Karpas-422 (cell line): ENCODE data around the gene ERCC8. TPM values are rescaled to one million over a fixed set of nuclear protein-coding genes. Genes with fewer than 3 reads are reported as not detected.

Experiments used
- DNase-seq: peaks from one replicate; pipeline ENCODE4 v3.0.0-alpha.2; 2015
- H2AFZ ChIP-seq: fragments of 200-600 bp; sonication (generic); 2 replicates; pipeline ENCODE4 v1.6.1; 2014; ENCODE audit warnings: antibody characterized with exemption, low read length, mixed read lengths
- H3K27ac ChIP-seq: fragments of 200-600 bp; sonication (generic); 2 replicates; pipeline ENCODE4 v1.5.1; 2014; ENCODE audit warnings: mild to moderate bottlenecking, low read length, moderate library complexity
- H3K27me3 ChIP-seq: fragments of 200-600 bp; sonication (generic); 2 replicates; pipeline ENCODE4 v1.6.1; 2014; ENCODE audit warnings: low read length, mixed read lengths
- H3K36me3 ChIP-seq: fragments of 200-600 bp; sonication (generic); 2 replicates; pipeline ENCODE4 v1.6.1; 2014; ENCODE audit warnings: low read length, mixed read lengths; ENCODE audit not compliant: insufficient read depth
- H3K4me1 ChIP-seq: fragments of 200-600 bp; sonication (generic); 2 replicates; pipeline ENCODE4 v1.6.1; 2014; ENCODE audit warnings: mild to moderate bottlenecking, low read length, mixed read lengths
- H3K4me2 ChIP-seq: fragments of 200-600 bp; sonication (generic); 2 replicates; pipeline ENCODE4 v1.6.1; 2014; ENCODE audit warnings: low read length, low read depth, mild to moderate bottlenecking; ENCODE audit not compliant: poor library complexity, severe bottlenecking
- H3K4me3 ChIP-seq: fragments of 200-600 bp; sonication (generic); 2 replicates; pipeline ENCODE4 v1.5.1; 2014; ENCODE audit warnings: mild to moderate bottlenecking, antibody characterized with exemption, low read length, mixed read lengths
- H3K79me2 ChIP-seq: fragments of 200-600 bp; sonication (generic); 2 replicates; pipeline ENCODE4 v1.6.1; 2014; ENCODE audit warnings: mild to moderate bottlenecking, low read length, mixed read lengths
- H3K9ac ChIP-seq: fragments of 200-600 bp; sonication (generic); 2 replicates; pipeline ENCODE4 v1.6.0; 2014; ENCODE audit warnings: low read length
- H3K9me2 ChIP-seq: fragments of 200-600 bp; sonication (generic), shearing (Covaris generic); replicated peaks from 2 replicates; pipeline ENCODE4 v1.6.0; 2014; ENCODE audit warnings: mild to moderate bottlenecking, low read length, moderate library complexity; ENCODE audit not compliant: insufficient read depth
- H3K9me3 ChIP-seq: fragments of 300-700, 200-600 bp; sonication (generic); 2 replicates; pipeline ENCODE4 v1.6.1; 2014; ENCODE audit warnings: low read length, mixed read lengths
- H4K20me1 ChIP-seq: fragments of 200-600 bp; sonication (generic); 2 replicates; pipeline ENCODE4 v1.6.1; 2014; ENCODE audit warnings: mild to moderate bottlenecking, antibody characterized with exemption, low read length, low read depth; ENCODE audit not compliant: insufficient read depth
- total RNA-seq: library from RNA; depleted of rRNA; stranded (reverse); fragments of >200 nt; shearing (Covaris generic); gene quantifications from 2 replicates; pipeline ENCODE4 v1.2.3, GENCODE V29; 2014; ENCODE audit warnings: low replicate concordance

Gene ERCC8
- total RNA-seq, 1 experiment from 2014 or later: 23.0 TPM

DNA sequence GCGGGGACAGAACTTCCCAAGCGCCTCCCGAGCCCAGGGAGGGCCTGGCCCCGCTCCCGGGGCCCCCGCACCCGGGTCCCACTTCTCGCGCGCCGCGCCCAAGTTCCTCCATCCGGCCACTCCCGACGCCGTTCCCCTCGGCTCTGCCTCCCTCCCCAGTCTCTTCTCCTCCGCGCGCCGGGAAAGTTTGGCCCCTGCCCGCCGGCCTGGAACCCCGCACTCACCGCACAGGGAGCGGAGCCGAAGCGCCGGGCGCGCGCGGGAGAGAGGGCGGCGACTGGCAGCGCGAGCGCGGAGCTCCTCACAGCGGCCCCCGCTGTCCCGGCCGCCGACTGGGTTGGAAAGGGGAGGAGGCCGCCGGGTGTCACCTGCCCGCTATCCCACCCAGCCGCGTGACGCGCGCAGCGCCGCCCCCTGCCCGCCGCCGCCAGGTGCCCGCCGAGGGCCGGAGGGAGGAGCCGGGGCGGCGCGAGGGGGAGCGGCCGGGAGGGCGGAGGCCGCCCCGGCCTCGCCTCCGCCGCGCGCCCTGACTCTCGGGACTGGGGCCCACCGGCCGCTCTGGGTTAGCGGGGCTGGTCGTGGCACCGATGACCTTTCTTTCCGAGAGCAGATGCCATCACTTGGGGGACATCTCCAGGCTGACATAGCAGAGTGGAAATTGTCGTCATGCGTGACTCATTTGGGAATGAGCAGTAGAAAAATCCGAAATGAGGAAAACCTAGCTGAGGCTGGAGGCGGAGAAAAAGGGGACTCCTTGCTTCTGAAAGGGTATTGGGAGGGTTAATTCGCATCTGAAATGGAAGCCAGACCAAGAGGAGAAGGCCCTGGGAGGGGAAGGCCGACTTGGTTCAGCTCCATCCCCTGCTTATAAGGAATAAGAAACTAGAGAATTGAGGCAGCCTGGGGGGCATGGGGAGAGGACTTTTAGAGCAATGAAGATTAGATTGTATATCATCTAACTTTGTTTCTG is 100.6 kb downstream of the ERCC8 start, which contains the start of gene ELOVL7:
TSS of gene ELOVL7 (minus strand) at position 334 of the 970 bp plus-strand sequence. CDS start 56,872 bp downstream, outside the sequence.
- Histone ChIP-seq H3K9ac (no peak within 1 kb of the TSS), H3K36me3 (no peaks in the 10 kb centered on the region), H3K9me3 (no peaks in the 10 kb centered on the region), H3K4me2 (no peak within 1 kb of the TSS), H2AFZ (no peak within 1 kb of the TSS), H3K4me1 (no peaks in the 10 kb centered on the region), H3K27ac (no peak within 1 kb of the TSS), H3K4me3 (no peak within 1 kb of the TSS), H3K79me2 (no peaks in the 10 kb centered on the region), H3K27me3 (no peaks in the 10 kb centered on the region), H3K9me2 (no peaks in the 10 kb centered on the region), H4K20me1 (no peaks in the 10 kb centered on the region)
- DNase-seq: no peak

DNA sequence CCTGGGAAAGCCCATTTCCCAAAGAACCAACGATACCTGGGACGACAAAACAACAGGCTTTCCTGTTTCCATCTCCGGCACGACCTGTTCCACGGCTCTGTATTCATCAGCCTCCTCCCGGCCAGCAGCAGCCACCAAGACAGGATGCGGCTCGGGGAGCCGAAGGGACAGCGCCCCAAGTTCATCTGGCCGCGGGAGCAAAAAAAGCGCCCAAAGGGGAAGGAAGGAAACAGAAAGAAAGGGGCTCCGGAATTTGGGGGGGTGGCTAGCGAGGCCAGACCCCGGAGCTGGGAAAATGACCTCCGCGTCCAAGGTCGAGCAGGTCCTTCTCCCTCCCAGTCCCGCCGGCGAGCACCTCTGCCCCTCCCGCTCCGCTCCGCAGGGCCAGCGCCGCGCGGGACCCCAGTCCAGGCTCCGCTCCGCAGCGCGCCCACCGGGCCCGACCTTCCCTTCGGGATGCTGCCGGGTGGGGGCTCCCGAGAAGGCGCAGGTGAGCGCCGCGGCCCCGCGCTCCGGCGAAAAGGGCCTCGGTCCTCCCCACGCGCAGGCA is 101.4 kb downstream of the ERCC8 start:
- Histone ChIP-seq H3K9ac (no peak overlapping the region), H3K9me3 (no peaks in the 10 kb centered on the region), H3K9me2 (no peaks in the 10 kb centered on the region), H3K27me3 (no peaks in the 10 kb centered on the region), H3K27ac (no peak overlapping the region), H3K4me3 (no peak overlapping the region), H4K20me1 (no peaks in the 10 kb centered on the region), H3K4me1 (no peaks in the 10 kb centered on the region), H2AFZ (no peak overlapping the region), H3K79me2 (no peaks in the 10 kb centered on the region), H3K36me3 (no peaks in the 10 kb centered on the region), H3K4me2 (no peak overlapping the region)
- DNase-seq: no peak

DNA sequence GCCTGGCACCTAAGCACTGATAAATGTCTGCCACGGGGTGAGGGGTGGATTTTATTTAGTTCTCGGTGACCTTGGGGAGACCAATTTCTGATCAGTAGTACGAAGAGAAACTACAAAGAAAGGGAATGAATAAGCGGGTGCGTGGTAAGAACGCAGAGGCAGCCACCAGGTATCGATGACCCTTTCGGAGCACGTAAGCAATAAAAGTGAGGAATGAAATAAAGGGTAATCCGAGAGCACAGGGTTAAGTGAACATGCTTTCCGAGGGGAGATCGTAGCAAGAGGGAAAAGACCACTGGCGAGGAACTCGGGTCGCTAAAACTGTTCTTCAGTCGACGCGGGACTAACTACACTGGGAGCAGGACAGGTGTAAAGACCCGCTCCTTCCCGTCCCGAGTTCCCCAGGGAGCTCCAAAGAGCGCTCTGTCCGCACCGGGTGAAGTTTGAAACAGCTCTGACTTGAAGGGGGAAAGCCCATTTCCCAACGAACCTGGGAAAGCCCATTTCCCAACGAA is 101.9 kb downstream of the ERCC8 start:
- no peaks in the 10 kb centered on the region for H3K9me3 ChIP-seq
- H3K36me3 ChIP-seq: no peaks in the 10 kb centered on the region
- H3K27me3 ChIP-seq: no peaks in the 10 kb centered on the region
- no peak overlapping the region for H2AFZ ChIP-seq
- no peak overlapping the region for H3K4me3 ChIP-seq
- H3K4me1 ChIP-seq: no peaks in the 10 kb centered on the region
- no peaks in the 10 kb centered on the region for H4K20me1 ChIP-seq
- no peak overlapping the region for H3K4me2 ChIP-seq
- H3K9me2 ChIP-seq: no peaks in the 10 kb centered on the region
- no peaks in the 10 kb centered on the region for H3K79me2 ChIP-seq
- no peak overlapping the region for H3K27ac ChIP-seq
- no peak overlapping the region for H3K9ac ChIP-seq
- no peak for DNase-seq

DNA sequence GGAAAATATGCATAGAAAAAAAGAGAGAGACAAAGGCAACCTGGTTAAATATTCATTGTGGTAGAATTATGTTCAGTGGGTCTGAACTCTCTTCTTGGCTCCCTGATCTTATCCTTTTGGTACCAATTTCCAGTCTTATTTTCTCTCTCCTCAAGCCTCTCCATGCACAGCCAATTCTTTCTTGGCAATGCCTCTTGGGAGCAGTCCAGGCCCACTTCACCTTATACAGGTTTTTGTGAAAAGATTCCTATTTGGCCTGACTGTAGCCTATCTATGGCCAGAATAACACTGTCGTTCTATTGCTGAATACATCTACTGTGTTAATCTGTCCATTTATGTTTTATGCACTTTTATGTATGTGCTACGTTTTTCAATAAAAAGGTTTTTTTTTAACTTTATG is 103.5 kb downstream of the ERCC8 start:
- no peak overlapping the region for H2AFZ ChIP-seq
- no peak overlapping the region for H3K9ac ChIP-seq
- H3K27ac ChIP-seq: no peak overlapping the region
- no peaks in the 10 kb centered on the region for H3K9me2 ChIP-seq
- no peaks in the 10 kb centered on the region for H4K20me1 ChIP-seq
- no peaks in the 10 kb centered on the region for H3K27me3 ChIP-seq
- no peak overlapping the region for H3K4me2 ChIP-seq
- H3K79me2 ChIP-seq: no peaks in the 10 kb centered on the region
- H3K4me1 ChIP-seq: no peaks in the 10 kb centered on the region
- no peak for DNase-seq
- no peak overlapping the region for H3K4me3 ChIP-seq
- no peaks in the 10 kb centered on the region for H3K9me3 ChIP-seq
- H3K36me3 ChIP-seq: no peaks in the 10 kb centered on the region

DNA sequence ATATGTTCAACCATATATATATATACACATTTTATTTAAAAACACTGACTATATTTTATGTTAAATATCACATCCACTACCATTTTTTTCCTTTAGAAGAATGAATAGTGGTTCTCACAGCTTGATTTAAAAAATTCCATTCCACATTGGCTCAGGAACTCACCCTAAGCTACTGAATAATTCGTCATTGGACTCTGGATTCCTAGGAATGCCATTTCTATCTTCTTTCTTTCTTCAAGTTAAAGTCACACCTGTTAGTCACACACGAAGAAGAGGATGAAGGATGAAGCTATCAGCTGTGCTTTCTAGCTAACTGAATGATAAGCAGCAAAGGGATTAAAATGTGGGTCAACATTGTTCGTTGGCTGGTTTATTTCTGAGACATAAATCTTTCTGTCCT is 108.7 kb downstream of the ERCC8 start:
- Histone ChIP-seq H4K20me1 (no peaks in the 10 kb centered on the region), H3K36me3 (no peaks in the 10 kb centered on the region), H3K4me3 (no peak overlapping the region), H2AFZ (no peak overlapping the region), H3K27ac (no peak overlapping the region), H3K9me3 (no peaks in the 10 kb centered on the region), H3K4me1 (no peaks in the 10 kb centered on the region), H3K9ac (no peak overlapping the region), H3K9me2 (no peaks in the 10 kb centered on the region), H3K4me2 (no peak overlapping the region), H3K27me3 (no peaks in the 10 kb centered on the region), H3K79me2 (no peaks in the 10 kb centered on the region)
- DNase-seq: no peak

DNA sequence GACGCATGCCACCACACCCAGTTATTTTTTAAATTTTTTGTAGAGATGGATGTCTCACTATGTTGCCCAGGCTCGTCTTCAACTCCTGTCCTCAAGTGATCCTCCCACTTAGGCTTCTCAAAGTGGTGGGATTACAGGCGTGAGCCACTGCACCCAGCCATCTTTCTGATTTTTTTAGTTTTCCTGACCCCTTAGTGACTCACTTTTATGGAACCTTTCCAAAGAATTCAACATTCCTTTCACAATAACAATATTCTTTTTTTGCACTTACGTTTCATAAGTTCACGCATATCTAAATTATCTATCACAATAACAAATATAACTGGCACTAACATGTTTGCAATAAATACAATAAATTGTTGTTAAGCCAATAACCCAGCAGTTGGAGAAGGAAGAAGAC is 109.3 kb downstream of the ERCC8 start:
- no peaks in the 10 kb centered on the region for H3K9me3 ChIP-seq
- no peak overlapping the region for H3K9ac ChIP-seq
- H3K79me2 ChIP-seq: no peaks in the 10 kb centered on the region
- no peaks in the 10 kb centered on the region for H3K9me2 ChIP-seq
- H4K20me1 ChIP-seq: no peaks in the 10 kb centered on the region
- H3K4me1 ChIP-seq: no peaks in the 10 kb centered on the region
- DNase-seq: no peak
- H3K4me3 ChIP-seq: no peak overlapping the region
- H3K27ac ChIP-seq: no peak overlapping the region
- H2AFZ ChIP-seq: no peak overlapping the region
- H3K36me3 ChIP-seq: no peaks in the 10 kb centered on the region
- no peaks in the 10 kb centered on the region for H3K27me3 ChIP-seq
- no peak overlapping the region for H3K4me2 ChIP-seq

DNA sequence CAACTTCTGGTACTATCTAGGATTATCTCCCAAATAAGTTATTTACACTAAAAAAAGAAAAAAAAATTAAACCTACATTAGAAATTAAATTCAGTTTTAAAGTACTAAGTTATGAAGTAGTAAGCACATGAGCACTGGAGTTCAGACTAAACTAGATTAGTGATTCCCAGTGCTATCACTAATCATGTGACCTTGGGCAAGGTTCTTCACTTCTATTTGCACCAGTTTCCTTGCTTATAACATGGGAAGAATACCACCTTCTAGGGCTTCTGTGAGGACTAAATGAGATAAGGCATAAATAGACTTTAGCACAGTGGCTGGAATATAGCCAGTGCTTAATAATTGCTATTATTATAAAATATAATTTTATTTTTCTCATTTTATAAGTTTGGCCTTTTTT is 111.3 kb downstream of the ERCC8 start:
- H3K4me3 ChIP-seq: no peak overlapping the region
- no peaks in the 10 kb centered on the region for H3K36me3 ChIP-seq
- H3K79me2 ChIP-seq: no peaks in the 10 kb centered on the region
- no peak overlapping the region for H3K27ac ChIP-seq
- H3K9ac ChIP-seq: no peak overlapping the region
- H3K9me2 ChIP-seq: no peaks in the 10 kb centered on the region
- no peaks in the 10 kb centered on the region for H3K9me3 ChIP-seq
- no peak overlapping the region for H3K4me2 ChIP-seq
- H4K20me1 ChIP-seq: no peaks in the 10 kb centered on the region
- no peak for DNase-seq
- no peaks in the 10 kb centered on the region for H3K27me3 ChIP-seq
- no peak overlapping the region for H2AFZ ChIP-seq
- H3K4me1 ChIP-seq: no peaks in the 10 kb centered on the region

DNA sequence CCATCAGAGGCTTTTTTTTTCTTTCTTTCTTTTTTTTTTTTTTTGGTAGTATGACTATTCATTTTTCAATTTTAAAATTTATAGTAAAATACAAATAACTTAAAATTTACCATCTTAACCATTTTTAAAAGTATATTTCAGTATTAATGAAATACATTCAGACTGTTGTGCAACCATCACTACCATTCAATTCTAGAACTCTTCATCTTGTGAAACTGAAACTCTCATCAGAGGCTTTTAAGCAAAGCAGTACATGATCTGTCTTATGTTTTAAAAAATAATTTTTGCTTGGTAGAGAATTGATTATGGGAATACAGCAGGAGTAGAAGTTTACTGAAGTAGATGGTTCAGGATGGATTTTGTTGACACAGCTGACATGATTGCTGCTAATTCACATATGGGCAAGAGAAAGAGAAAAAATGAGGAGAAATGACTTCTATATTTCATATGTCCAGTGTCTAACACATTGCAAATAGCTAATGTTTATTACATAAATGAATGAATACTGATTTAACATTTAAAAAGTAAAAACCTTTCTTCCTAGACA is 114.2 kb downstream of the ERCC8 start:
- H3K4me2 ChIP-seq: no peak overlapping the region
- H4K20me1 ChIP-seq: no peaks in the 10 kb centered on the region
- H3K36me3 ChIP-seq: no peaks in the 10 kb centered on the region

More for the DNA sequence above, 114.2 kb downstream of the ERCC8 start:
- no peaks in the 10 kb centered on the region for H3K9me2 ChIP-seq
- no peak overlapping the region for H3K4me3 ChIP-seq
- no peak overlapping the region for H3K9ac ChIP-seq
- H3K4me1 ChIP-seq: no peaks in the 10 kb centered on the region
- no peaks in the 10 kb centered on the region for H3K27me3 ChIP-seq
- H3K27ac ChIP-seq: no peak overlapping the region
- H3K9me3 ChIP-seq: no peaks in the 10 kb centered on the region
- DNase-seq: no peak
- no peaks in the 10 kb centered on the region for H3K79me2 ChIP-seq
- H2AFZ ChIP-seq: no peak overlapping the region
